Stimulated activated CD4-positive, alpha-beta T cell treated with anti-CD3 and anti-CD28 coated beads, Interleukin-1b, Interleukin-23, amount 100 ng/mL, for 48 hours (primary cell): ENCODE measurements around the gene GNPTG.

Source experiments
- DNase-seq: peaks from one replicate; pipeline ENCODE4 v3.0.0-alpha.2; 2020

The GNPTG gene

DNA sequence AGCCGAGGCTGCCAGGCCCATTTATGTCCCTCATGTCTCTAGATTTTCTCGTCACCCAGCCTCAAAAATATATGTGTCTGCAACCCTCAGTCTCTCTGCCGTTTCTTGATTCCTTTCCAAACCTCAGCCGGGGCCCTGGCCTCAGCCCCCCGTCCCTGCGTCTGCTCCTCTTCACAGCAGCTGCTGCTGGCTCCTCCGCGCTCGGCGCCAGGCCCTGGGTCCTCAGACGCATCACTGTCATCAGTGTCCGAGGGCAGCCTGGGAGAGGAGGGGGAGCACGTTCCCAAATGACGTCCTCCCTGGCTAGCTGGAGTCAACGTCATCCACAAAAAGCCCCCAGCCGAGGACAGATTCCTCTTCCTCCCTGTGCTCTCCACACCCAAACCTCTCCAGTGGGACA is 2.4 kb upstream of the GNPTG start:
- no peak for DNase-seq

DNA sequence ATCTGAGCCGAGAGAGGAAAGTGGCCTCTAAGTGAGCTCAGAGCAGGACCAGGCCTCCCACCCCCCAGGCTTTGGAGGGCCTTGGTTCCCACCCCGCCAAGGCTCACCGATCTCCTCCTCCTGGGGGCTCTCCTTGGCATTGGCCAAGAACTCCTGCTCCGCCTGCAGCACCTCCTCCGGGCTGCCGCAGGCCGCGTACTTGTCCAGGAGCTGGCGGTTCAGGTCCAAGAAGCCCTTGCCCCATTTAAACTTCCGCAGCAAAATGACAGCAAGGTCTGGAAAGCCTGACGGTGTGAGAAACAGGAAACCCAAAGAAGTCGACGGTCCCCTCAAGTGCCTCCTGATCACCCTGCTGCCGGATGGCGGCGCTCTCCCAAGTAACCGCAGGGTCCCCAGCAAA is 1.8 kb upstream of the GNPTG start:
- no peak for DNase-seq

DNA sequence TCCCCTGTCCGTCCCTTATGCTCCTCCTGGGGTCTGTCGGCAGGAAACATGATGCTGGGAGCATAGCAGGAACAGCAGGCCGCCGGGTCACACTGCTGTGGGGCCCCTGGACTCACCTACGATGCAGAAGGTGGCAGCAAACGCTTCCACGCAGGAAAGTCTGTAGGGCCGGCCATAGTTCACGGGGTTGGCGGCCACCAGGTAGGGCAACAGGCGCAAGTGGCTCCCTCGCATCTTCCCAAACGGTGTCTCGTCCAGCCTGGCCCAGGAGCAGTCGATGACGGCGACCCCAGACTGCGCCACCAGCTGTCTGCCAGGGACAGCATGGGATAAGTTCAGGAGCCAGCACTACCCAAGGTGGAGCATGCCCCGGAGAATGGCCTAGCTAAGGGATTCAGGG is 1.0 kb upstream of the GNPTG start:
- DNase-seq = no peak

GRCh38 chr16:1351215-1351581 is 533 bp upstream of the GNPTG start:
- DNase-seq = no peak

DNA sequence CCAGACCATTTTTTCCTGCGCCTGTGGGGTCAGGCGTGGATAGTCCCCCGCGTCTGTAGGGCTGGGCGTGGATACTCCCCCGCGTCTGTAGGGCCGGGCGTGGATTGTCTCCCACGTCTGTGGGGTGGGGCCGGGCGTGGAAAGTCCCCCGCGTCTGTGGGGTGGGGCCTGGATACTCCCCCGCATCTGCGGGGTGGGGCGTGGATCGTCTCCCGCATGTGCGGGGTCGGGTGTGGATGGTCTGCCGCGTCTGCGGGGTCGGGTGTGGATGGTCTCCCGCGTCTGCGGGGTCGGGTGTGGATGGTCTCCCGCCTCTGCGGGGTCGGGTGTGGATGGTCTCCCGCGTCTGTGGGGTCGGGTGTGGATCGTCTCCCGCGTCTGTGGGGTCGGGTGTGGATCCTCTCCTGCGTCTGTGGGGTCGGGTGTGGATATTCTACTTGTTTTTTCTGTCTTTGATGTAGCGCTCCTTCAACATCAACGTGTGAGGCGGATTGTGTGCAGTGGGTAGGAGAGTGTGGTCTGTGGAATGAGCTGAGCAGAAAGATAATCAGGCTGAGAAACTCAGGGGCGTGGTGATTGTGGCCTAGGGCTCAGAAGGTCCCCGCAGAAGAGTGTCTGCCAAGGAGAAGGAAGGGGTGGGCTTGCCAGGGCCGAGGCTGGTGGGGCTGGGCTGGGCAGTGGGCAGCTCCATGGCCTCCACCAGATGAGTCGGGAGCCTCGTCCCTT is 3.2 kb downstream of the GNPTG start:
- no peak for DNase-seq

GRCh38 chr16:1355591-1355990 is 3.9 kb downstream of the GNPTG start:
- no peak for DNase-seq

GRCh38 chr16:1356061-1356900 is 4.5 kb downstream of the GNPTG start:
- no peak for DNase-seq

DNA sequence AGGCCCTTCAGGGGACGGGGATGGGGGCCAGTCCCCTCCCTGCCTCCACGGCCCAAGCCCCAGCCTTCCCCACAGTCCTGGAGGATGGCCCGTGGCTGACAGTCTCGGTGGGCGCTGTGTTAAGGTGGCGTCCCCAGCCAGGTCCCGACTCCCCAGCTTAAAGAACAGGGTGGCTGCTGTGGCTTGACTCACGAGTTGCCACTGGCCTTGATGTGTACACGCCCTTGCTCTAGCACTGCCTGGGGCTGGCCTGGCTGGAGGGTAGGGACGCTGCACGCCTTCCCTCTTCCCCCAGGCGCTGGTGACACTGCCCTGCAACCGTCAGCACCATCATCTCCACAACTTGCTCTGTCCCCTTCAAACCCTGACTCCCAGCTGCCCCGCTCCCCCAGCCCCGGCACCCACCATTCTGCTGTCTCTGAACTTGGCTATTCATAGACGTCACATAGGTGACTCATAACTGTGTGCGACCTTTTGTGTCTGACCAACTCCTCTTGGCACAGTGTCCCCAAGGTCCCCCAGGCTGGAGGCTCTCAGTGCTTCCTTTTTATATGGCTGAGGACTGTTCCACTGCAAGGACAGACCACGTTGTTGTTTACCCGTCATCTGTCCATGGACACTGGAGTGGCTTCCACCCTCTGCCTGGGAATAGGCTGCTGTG is 6.3 kb downstream of the GNPTG start:
- no peak for DNase-seq

DNA sequence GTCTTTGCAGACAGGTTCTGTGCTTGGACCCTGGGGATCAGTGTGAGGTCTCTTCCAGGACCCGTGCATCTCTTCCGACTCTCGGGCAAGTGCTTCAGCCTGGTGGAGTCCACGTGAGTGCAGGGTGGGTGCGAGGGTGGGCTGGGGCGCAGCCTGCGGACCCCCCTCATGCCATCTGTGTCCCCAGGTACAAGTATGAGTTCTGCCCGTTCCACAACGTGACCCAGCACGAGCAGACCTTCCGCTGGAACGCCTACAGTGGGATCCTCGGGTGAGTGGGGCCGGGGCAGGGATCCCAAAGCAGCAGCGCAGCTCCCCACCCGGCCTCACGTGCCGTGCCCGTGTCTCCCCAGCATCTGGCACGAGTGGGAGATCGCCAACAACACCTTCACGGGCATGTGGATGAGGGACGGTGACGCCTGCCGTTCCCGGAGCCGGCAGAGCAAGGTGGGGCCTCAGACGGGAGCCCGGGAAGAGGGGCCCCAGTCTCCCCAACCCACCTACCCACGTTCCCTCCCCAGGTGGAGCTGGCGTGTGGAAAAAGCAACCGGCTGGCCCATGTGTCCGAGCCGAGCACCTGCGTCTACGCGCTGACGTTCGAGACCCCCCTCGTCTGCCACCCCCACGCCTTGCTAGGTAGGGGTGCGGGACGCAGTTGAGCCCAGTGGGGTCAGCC is 10.1 kb downstream of the GNPTG start:
- no peak for DNase-seq

DNA sequence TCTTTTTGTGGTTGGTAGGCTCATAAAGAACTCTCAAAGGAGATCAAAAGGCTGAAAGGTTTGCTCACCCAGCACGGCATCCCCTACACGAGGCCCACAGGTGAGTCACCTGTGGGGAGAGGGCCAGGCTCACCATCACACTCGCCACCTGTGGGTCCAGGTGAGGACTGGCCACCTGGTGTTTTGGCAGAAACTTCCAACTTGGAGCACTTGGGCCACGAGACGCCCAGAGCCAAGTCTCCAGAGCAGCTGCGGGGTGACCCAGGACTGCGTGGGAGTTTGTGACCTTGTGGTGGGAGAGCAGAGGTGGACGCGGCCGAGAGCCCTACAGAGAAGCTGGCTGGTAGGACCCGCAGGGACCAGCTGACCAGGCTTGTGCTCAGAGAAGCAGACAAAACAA is 11.1 kb downstream of the GNPTG start:
- DNase-seq = no peak

DNA sequence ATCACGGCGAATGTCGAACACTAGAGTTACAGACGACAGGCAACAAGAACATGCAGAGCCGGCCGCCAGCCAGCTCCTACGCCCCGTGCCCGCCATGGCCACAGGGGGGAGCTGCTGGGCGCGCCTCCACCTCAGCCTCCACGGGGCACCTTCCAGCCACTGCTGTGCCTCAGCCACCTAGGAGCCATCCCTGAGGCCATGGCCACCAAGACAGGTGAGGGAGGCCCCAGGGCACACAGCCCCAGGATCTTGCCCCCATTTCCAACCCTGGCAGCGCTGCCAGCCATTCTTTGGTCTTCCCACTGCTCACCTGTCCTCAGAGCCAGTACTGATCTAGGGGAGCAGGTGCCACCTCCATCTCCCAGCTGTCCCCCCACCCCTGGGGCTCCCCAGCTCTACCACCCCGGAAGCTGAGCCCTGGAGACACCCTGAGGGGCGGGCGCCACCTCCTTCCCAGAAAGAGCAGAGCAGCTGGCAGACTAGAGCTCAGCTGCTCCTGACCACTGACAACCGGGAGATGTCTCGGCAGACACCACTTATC is 11.8 kb downstream of the GNPTG start:
- DNase-seq = peak; percentile 70

- no peak for DNase-seq
Measured at GRCh38 chr16:1364510-1364909, 12.8 kb downstream of the GNPTG start.

DNA sequence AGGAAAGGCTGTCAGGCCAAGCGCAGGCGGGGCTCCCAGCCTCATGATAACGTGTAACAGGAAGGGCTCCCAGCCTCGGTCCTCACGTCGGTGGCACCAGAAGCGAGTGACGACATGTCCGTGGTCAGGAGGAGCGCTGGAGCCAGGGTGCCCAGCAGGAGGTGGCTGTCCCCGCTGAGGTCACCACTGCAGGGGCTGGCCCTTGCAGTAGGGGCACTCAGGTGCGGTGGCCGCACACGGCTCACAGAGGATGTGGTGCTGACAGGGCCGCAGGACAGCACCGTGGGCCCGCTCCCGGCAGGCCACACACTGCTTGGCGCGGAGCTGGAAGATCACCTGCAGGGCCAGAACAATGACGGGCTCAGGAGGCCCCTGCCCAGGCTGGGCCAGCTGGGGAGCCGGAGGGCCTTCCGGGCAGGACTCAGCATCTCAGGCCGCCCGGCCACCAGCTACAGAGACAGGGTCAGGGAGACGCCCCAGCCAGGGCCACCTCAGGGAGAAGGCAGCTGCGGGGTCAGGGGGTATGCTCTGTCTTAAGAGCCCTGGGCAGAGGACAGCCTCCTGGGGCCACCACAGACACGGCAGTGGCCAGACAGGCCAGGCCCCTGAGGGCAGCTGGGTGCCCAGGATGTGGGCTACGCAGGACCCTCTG is 14.5 kb downstream of the GNPTG start:
- DNase-seq = no peak

DNA sequence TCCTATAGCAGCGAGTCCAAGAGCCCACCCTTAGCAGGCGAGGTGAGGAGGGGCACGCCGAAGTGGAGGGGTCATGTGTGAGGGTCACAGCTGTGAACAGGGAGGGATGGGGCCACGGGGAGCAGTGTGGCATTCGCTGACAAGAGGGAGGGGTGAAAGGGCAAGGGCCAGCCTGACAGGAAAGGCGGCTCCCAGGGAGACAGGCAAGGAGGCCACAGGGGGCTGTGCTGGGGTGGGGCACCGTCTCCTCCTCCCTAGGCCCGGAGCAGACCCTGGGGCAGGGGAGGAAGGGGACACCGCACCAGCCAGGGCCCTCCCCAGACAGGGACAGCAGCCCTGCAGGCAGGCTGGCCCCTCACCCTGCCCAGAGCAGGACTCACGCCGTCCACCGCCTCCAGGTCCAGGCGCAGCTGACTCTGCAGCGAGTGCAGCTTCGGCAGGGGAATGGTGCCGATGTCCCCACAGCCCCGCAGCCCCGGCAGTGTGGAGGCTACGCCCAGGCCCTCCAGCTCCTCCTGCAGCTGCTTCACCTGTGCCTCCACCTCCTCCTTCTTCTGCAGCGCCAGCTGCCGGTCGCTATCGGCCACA is 15.1 kb downstream of the GNPTG start:
- DNase-seq = no peak

DNA sequence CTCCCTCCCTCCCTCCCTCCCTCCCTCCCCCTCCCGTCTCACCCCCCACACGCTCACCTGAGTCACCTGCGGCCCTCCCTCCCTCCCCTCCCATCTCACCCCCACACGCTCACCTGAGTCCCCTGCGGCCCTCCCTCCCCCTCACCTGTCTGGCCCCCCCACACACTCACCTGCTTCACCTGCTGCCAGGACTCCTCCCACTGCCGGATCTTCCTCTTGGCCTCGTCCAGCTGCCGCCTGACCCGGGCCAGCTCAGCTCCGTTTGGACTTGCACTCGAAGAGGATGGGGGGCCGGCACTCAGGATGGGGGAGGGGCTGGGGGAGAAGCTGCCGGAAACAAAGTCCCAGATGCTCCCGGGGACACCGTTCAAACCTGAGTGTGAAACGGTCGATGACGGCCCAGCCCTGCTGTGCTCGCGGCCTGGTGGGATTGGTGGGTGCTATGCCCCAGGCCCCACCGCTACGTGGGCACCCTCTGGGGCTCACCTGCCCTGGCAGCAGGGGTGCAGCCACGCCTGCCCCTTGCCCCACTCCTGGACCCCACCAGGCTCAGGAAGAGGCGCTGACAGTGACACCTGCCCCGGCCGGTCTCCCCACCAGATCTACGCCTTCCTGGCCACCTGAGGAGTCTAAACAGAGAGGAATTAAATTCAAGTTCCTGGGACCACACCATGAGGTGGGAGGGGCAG is 15.9 kb downstream of the GNPTG start:
- no peak for DNase-seq

DNA sequence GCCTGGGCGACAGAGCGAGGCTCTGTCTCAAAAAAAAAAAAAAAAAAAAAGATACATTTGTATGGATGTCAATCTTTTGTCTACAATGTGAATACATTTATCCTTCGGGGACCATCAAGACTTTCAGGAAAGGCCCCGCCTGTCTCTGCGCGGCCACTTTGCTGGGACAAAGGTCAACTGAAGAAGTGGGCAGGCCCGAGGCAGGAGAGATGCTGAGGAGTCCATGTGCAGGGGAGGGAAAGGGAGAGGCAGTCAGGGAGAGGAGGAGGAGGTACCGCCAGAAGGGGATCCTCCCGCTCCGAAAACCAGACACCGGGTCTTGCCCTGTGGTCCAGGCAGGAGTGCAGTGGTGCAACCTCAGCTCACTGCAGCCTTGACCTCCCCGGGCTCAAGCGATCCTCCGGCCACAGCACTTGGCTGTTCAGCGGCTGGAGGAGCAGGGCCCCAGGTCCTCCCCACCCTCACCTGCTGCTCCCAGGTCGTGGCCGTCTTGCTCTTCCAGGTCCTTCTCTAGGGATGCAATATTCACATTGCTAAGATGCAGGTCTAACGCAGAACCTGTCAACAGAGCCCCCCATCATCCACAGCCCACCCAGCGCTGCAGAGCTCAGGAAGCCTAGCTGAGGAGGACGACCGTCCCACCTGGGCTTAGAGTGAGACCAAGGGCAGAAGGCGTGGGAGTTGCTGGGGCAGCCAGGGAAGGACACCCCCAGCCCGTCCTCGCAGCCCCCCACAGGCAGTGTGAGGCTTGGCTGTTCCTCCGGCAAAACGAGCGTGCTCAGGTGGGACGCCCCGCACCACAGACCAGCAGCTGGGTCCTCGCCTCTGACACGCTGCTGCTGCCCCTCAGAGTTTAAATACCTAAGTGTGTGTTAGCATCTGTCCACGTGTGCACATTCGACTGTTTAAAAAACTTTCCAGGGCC is 19.6 kb downstream of the GNPTG start:
- no peak for DNase-seq

- no peak for DNase-seq
Measured at GRCh38 chr16:1372292-1372950, 20.7 kb downstream of the GNPTG start.

DNA sequence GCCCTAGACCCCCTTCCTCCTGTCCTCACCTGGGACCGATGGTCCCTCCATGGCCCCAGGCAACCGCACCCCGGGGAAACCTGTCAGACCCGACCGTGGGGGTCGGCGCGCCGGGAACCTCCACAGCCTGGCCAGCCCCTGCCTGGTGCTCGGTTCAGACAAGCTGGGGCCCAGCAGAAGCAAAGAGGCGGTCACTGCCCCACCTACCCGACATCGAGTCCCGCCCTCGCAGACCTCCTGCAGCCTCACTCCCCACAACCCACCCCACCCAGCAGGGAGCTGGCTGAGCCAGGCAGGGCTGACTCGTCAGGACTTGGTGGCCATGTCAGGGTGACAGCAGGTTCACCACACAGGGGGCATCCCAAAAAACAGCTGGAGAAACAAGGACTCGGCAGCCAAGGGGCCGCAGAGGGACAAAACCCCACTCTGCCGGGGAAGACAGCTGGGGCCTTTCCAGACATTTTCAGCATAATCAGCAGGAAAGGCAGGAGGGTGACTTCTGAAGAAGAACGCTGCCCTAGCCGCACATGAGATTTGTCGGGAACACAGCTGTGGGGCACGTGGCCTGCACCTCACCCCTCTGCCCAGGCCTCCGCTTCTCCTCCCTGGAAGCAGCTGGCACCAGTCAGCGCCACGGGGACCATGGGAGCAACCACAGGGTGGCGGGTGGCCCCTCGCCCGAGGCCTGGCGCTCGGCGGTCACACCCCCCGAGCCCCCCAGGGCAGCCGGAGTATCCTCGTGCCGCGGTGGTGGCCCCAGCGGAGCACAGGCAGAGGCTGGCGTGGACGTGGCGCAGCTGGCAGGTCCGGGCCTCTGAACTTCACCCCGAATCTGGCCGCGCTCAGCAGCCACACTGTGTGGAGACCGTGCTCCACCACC is 22.9 kb downstream of the GNPTG start:
- DNase-seq = no peak

DNA sequence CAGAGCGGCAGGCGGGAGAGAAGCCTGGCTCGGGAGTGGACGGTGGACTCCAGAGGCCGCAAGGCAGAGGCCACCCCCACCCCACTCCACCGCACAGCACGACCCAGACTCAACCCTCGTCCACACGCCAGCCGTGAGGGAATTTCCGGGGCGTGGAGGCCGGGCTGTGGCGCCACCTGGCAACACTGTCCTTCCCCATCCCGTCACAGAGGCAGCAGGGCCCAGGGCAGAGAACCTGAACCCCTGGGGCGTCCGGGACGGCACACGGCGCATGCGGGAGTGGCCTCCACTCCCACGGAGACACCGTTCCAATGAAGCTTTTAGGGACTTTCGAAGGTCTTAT is 23.5 kb downstream of the GNPTG start:
- DNase-seq = no peak
